H1 (cell line): ENCODE results near the gene GBA2. TPM values are rescaled to one million over a fixed set of nuclear protein-coding genes. Genes with fewer than 3 reads are reported as not detected.

Experiments used
- CTCF ChIA-PET: fragments of 300-600 bp; sonication (Branson Sonifier 250); formaldehyde crosslinking; loops from one replicate; lab custom pipeline; 2021; ENCODE audit not compliant: partially characterized antibody; lab: Charles Lee
- POLR2A ChIA-PET: fragments of 300-600 bp; sonication (Branson Sonifier 250); formaldehyde crosslinking; loops from one replicate; lab custom pipeline; 2021; ENCODE audit warnings: inconsistent platforms; ENCODE audit not compliant: partially characterized antibody; lab: Charles Lee
- DNase-seq, 2 experiments: peaks; one replicate each; pipeline versions ENCODE4 v3.0.0 to v3.0.0-alpha.2; 2010 to 2022; ENCODE audit warnings: low spot score in 2 of 2, low read depth in 1 of 2, mixed read lengths in 1 of 2
- FAIRE-seq: peaks from 2 replicates; lab custom pipeline; 2011; peaks lifted over from hg19 to GRCh38; lab: Jason Lieb, UNC
- H2AFZ ChIP-seq: 2 replicates; pipeline ENCODE4 v1.8.1; 2012; ENCODE audit warnings: low read length, inconsistent platforms
- H2AK5ac ChIP-seq: 2 replicates; pipeline ENCODE4 v1.6.1; 2013; ENCODE audit warnings: low read depth, low read length
- H2BK120ac ChIP-seq: replicated peaks from 2 replicates; pipeline ENCODE3; 2013; ENCODE audit warnings: low read depth, low read length, inconsistent platforms
- H2BK12ac ChIP-seq: 2 replicates; pipeline ENCODE4 v1.6.1; 2013; ENCODE audit warnings: low read depth, low read length
- H2BK15ac ChIP-seq: 2 replicates; pipeline ENCODE4 v1.6.1; 2013; ENCODE audit warnings: low read length
- H2BK20ac ChIP-seq: 2 replicates; pipeline ENCODE4 v1.6.1; 2013; ENCODE audit warnings: low read length
- H2BK5ac ChIP-seq: 2 replicates; pipeline ENCODE4 v1.6.1; 2013; ENCODE audit warnings: low read depth, low read length
- H3K14ac ChIP-seq: 2 replicates; pipeline ENCODE4 v1.6.1; 2013; ENCODE audit warnings: inconsistent platforms; ENCODE audit not compliant: insufficient read length
- H3K18ac ChIP-seq: 2 replicates; pipeline ENCODE4 v1.6.1; 2013; ENCODE audit warnings: low read length; ENCODE audit errors: extremely low read depth
- H3K23ac ChIP-seq: 2 replicates; pipeline ENCODE4 v1.6.1; 2013; ENCODE audit warnings: inconsistent platforms; ENCODE audit not compliant: insufficient read length
- H3K23me2 ChIP-seq: 2 replicates; pipeline ENCODE4 v1.6.1; 2013; ENCODE audit warnings: low read depth, low read length
- H3K27ac ChIP-seq: 2 replicates; pipeline ENCODE4 v1.6.1; 2011; ENCODE audit warnings: low read depth, low read length, inconsistent platforms
- H3K27me3 ChIP-seq, 4 experiments: replicated peaks in 1 of 4; 1 replicate in 1 of 4; 2 replicates in 3 of 4; pipeline versions ENCODE4 v1.6.1 to v1.8.1; 2011 to 2013; ENCODE audit warnings: low read length in 3 of 4, mild to moderate bottlenecking in 3 of 4, inconsistent platforms in 2 of 4, mixed read lengths in 2 of 4, moderate library complexity in 1 of 4; ENCODE audit not compliant: control insufficient read depth in 3 of 4, insufficient read depth in 3 of 4; ENCODE audit errors: extremely low read depth in 1 of 4
- H3K36me3 ChIP-seq, 4 experiments: 2 replicates each; pipeline versions ENCODE4 v1.6.1 to v1.8.1; 2011 to 2013; ENCODE audit warnings: mild to moderate bottlenecking in 4 of 4, low read length in 3 of 4, moderate library complexity in 2 of 4, control low read depth in 1 of 4, inconsistent platforms in 1 of 4; ENCODE audit not compliant: insufficient read depth in 4 of 4, control insufficient read depth in 2 of 4
- H3K4ac ChIP-seq: replicated peaks from 2 replicates; pipeline ENCODE3; 2013; ENCODE audit warnings: low read length, low read depth, mixed read lengths, inconsistent platforms; ENCODE audit not compliant: insufficient read length
- H3K4me1 ChIP-seq, 4 experiments: replicated peaks in 1 of 4; 1 replicate in 1 of 4; 2 replicates in 3 of 4; pipeline versions ENCODE4 v1.6.1 to v1.8.1; 2011 to 2013; ENCODE audit warnings: low read length in 3 of 4, inconsistent platforms in 2 of 4, mixed read lengths in 1 of 4; ENCODE audit not compliant: insufficient read depth in 4 of 4, control insufficient read depth in 3 of 4
- H3K4me2 ChIP-seq, 2 experiments: 2 replicates each; pipeline versions ENCODE4 v1.6.1 to v1.8.1; 2011 to 2013; ENCODE audit warnings: low read depth in 2 of 2, low read length in 2 of 2, control low read depth in 1 of 2, inconsistent platforms in 1 of 2, mild to moderate bottlenecking in 1 of 2; ENCODE audit not compliant: insufficient read depth in 1 of 2
- H3K4me3 ChIP-seq, 4 experiments: fragments of 200-600, 300-600 bp in 1 of 4; sonication (generic), shearing (Covaris generic), sonication (Bioruptor Twin) in 1 of 4; 2 replicates each; pipeline versions ENCODE4 v1.5.1 to v1.8.1; 2011 to 2016; ENCODE audit warnings: low read length in 4 of 4, low read depth in 3 of 4, control low read depth in 2 of 4, inconsistent platforms in 2 of 4, mild to moderate bottlenecking in 2 of 4, mixed read lengths in 1 of 4, moderate library complexity in 1 of 4; ENCODE audit not compliant: insufficient read depth in 2 of 4; ENCODE audit errors: extremely low read depth in 1 of 4
- H3K56ac ChIP-seq: replicated peaks from 2 replicates; pipeline ENCODE3; 2013; ENCODE audit warnings: low read depth, mild to moderate bottlenecking, mixed read lengths, low read length, inconsistent platforms; ENCODE audit not compliant: insufficient read length
- H3K79me1 ChIP-seq: 2 replicates; pipeline ENCODE4 v1.6.1; 2013; ENCODE audit warnings: low read depth, low read length, control low read depth
- H3K79me2 ChIP-seq, 2 experiments: 2 replicates each; pipeline versions ENCODE4 v1.6.1 to v1.8.1; 2012 to 2013; ENCODE audit warnings: low read length in 2 of 2, mild to moderate bottlenecking in 2 of 2, inconsistent platforms in 1 of 2; ENCODE audit not compliant: insufficient read depth in 2 of 2, control insufficient read depth in 1 of 2
- H3K9ac ChIP-seq, 4 experiments: replicated peaks in 1 of 4; 1 replicate in 1 of 4; 2 replicates in 3 of 4; pipeline versions ENCODE4 v1.6.1 to v1.8.1; 2011 to 2013; ENCODE audit warnings: low read depth in 3 of 4, low read length in 3 of 4, control low read depth in 2 of 4, mild to moderate bottlenecking in 2 of 4, moderate library complexity in 2 of 4, inconsistent platforms in 1 of 4; ENCODE audit errors: extremely low read depth in 1 of 4
- H3K9me3 ChIP-seq, 2 experiments: 2 replicates each; pipeline versions ENCODE4 v1.6.1 to v1.8.1; 2012 to 2013; ENCODE audit warnings: mild to moderate bottlenecking in 2 of 2, moderate library complexity in 2 of 2, control low read depth in 1 of 2, inconsistent platforms in 1 of 2, low read depth in 1 of 2, low read length in 1 of 2, mixed read lengths in 1 of 2; ENCODE audit not compliant: insufficient read depth in 2 of 2
- H4K20me1 ChIP-seq, 2 experiments: replicated peaks in 1 of 2; 2 replicates each; pipeline versions ENCODE3 to v1.8.1; 2011 to 2013; ENCODE audit warnings: inconsistent platforms in 2 of 2, low read length in 2 of 2, mild to moderate bottlenecking in 1 of 2; ENCODE audit not compliant: insufficient read depth in 2 of 2, control insufficient read depth in 1 of 2
- H4K5ac ChIP-seq: 2 replicates; pipeline ENCODE4 v1.6.1; 2013; ENCODE audit warnings: low read length, low read depth, mixed read lengths, inconsistent platforms; ENCODE audit not compliant: insufficient read length
- H4K8ac ChIP-seq: 2 replicates; pipeline ENCODE4 v1.8.0; 2013; ENCODE audit warnings: mild to moderate bottlenecking, moderate library complexity, low read length, inconsistent platforms; ENCODE audit not compliant: insufficient read depth; ENCODE audit errors: extremely low read depth
- H4K91ac ChIP-seq: replicated peaks from 2 replicates; pipeline ENCODE3; 2013; ENCODE audit warnings: low read length, mixed read lengths, inconsistent platforms; ENCODE audit not compliant: insufficient read length
- FOSL1 ChIP-seq: IDR thresholded peaks from 2 replicates; pipeline ENCODE4 v1.6.1; 2011; ENCODE audit warnings: mild to moderate bottlenecking, low read depth, low read length, moderate library complexity; ENCODE audit not compliant: insufficient read depth
- JUND ChIP-seq: IDR thresholded peaks from 2 replicates; pipeline ENCODE4 v1.6.1; 2011; ENCODE audit warnings: mild to moderate bottlenecking, improper control_type of control experiment, low read length
- RAD21 ChIP-seq, 2 experiments: IDR thresholded peaks in 1 of 2; conservative IDR thresholded peaks in 1 of 2; 2 replicates each; pipeline ENCODE4 v1.6.1; 2011; ENCODE audit warnings: low read depth in 2 of 2, low read length in 2 of 2, improper control_type of control experiment in 1 of 2, inconsistent platforms in 1 of 2, mild to moderate bottlenecking in 1 of 2, moderate library complexity in 1 of 2
- SIX5 ChIP-seq: IDR thresholded peaks from 2 replicates; pipeline ENCODE4 v1.6.1; 2011; ENCODE audit warnings: mild to moderate bottlenecking, low read depth, low read length
- TAF1 ChIP-seq: IDR thresholded peaks from 2 replicates; pipeline ENCODE4 v1.6.1; 2011; ENCODE audit warnings: mild to moderate bottlenecking, low read depth, low read length
- WGBS, 2 experiments: shearing (Covaris generic) in 1 of 2; methylation state at CpG; one replicate each; pipeline versions ENCODE4 v1.1.6 to v1.1.7; 2013 to 2015; ENCODE audit warnings: low lambda C conversion rate in 2 of 2, mixed read lengths in 2 of 2, inconsistent platforms in 1 of 2, low coverage in 1 of 2, missing lambda C conversion rate in 1 of 2; ENCODE audit not compliant: insufficient replicate concordance in 2 of 2, insufficient coverage in 1 of 2, insufficient read length in 1 of 2; ENCODE audit errors: extremely low coverage in 1 of 2, missing lambda C conversion rate in 1 of 2; 5-methylcytosine and 5-hydroxymethylcytosine counted together
- polyA plus RNA-seq, 7 experiments: library from polyadenylated mRNA; depleted of rRNA in 3 of 7; stranded (reverse) in 5 of 7; unstranded in 2 of 7; fragments of >200 nt in 5 of 7; fragments of 200-250 nt in 2 of 7; gene quantifications; 1 replicate in 5 of 7; 2 replicates in 1 of 7; 4 replicates in 1 of 7; pipeline versions ENCODE4 v1.2.1 to v1.2.3, GENCODE V29; 2011 to 2013; ENCODE audit warnings: missing spikeins in 2 of 7, mixed read lengths in 2 of 7
- total RNA-seq: library from RNA; stranded (reverse); fragmentation: NEBNext Ultra II Directional; extraction: Animal tissue kit (Norgen Biotek cat#: 25700); gene quantifications from 2 replicates; pipeline ENCODE4 v1.2.1, GENCODE V29; 2021

Gene GBA2
- total and polyA plus RNA-seq, 2 of the 8 experiments (the other 6 are each of a cell fraction or from before 2014, with no cell fraction given): 64.2 to 71.9 TPM

DNA sequence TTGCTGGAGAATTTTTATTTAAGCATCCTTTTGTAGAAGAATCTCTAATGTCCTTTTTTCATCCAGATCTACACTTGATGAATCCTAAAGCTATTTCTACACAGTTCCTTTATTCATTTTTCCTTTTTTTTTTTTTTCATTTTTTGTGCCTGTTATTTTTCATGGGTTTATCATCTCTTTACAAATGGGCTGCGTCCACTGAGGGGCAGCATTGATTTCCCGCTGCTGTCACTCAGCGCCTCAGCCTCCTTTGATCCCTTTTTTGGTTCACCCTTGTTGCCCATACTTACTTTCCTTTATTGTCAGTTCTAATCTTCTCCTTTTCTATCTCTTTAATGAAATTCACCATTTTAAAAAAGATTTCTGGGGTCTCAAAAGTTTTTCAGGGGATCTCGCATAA is 10.8 kb upstream of the GBA2 start:
- Histone ChIP-seq H3K23ac (no peak overlapping the region), H4K8ac (no peak overlapping the region), H3K4me2 (no peak overlapping the region), H3K79me1 (no peaks in the 10 kb centered on the region), H3K9ac (no peak overlapping the region), H3K23me2 (no peaks in the 10 kb centered on the region; the same call in 1 of the 2 replicates), H3K18ac (no peak overlapping the region), H4K91ac (no peak overlapping the region), H3K79me2 (peaks cover 0 to 24% of the 10 kb centered on the region in 2 experiments; a peak in 2 of 4 replicates), H3K14ac (no peak overlapping the region), H2BK15ac (no peak overlapping the region), H4K20me1 (no peaks in the 10 kb centered on the region), H2AFZ (no peak overlapping the region), H3K27me3 (no peaks in the 10 kb centered on the region), H2BK5ac (no peak overlapping the region), H2BK20ac (no peak overlapping the region), H3K4me1 (peaks cover 0 to 5% (median 0%) of the 10 kb centered on the region in 4 experiments; a peak in 2 of 7 replicates), H2BK120ac (no peak overlapping the region), H4K5ac (no peak overlapping the region), H3K9me3 (no peaks in the 10 kb centered on the region), H3K36me3 (no peaks in the 10 kb centered on the region), H3K27ac (no peak overlapping the region), H3K4me3 (no peak overlapping the region), H2BK12ac (no peak overlapping the region), H3K56ac (no peak overlapping the region), H2AK5ac (no peak overlapping the region), H3K4ac (no peak overlapping the region)
- TF ChIP-seq SIX5 (no peak), TAF1 (no peak), JUND (no peak), RAD21 (IDR thresholded peaks at IDR 0.05 in 1 of 2, conservative IDR thresholded peaks at IDR 0.05 in 1 of 2; ENCODE audit: low read depth in 2 of 2, low read length in 2 of 2) (0 out of 4 replicates have a peak, but pooled peaks of 1 of the 2 experiments have one; percentile 2), FOSL1 (no peak)
- FAIRE-seq (no peak), DNase-seq (no peak)
- ChIA-PET POLR2A (interaction anchor here (0.9 to 2.1 kb wide), 5 partner anchors 9 to 16 kb away, joined by 3 to 8 read pairs (median 4); partner anchors contain the start of genes GBA2 and RGP1), CTCF (interaction anchor here (1.0 to 1.8 kb wide), 5 partner anchors 15 to 30 kb away, joined by 3 to 4 read pairs (median 4); no protein-coding TSS in a partner anchor)
- 86% methylated on average over 4 of the region's 4 CpGs; no CpG with 5 or more reads in 1 of the 2 experiments for WGBS, 2 experiments
